Ovary (tissue), 3 donors: ENCODE data around the gene SH2B2.

Experiments
- EP300 ChIP-seq: sonication (generic); formaldehyde crosslinking; IDR thresholded peaks from one replicate; pipeline ENCODE4 v1.6.1; 2017; ENCODE audit warnings: antibody characterized with exemption
- POLR2A ChIP-seq: fragments of 450-650 bp; IDR thresholded peaks from one replicate; pipeline ENCODE4 v1.6.1; 2017; ENCODE audit warnings: antibody characterized with exemption, mild to moderate bottlenecking, moderate library complexity
- TF ChIP-seq, protein P1 (sequence below), 3 donors: fragments of 450-650 bp in 2 of 3; fragments of 200-600 bp in 1 of 3; IDR thresholded peaks; one replicate each; pipeline versions ENCODE4 v1.5.1 to v1.8.0; 2016 to 2022; ENCODE audit warnings: antibody characterized with exemption in 3 of 3, mild to moderate bottlenecking in 1 of 3
- donor health status: DM: no; HTN: no; CAD: no.

DNA sequence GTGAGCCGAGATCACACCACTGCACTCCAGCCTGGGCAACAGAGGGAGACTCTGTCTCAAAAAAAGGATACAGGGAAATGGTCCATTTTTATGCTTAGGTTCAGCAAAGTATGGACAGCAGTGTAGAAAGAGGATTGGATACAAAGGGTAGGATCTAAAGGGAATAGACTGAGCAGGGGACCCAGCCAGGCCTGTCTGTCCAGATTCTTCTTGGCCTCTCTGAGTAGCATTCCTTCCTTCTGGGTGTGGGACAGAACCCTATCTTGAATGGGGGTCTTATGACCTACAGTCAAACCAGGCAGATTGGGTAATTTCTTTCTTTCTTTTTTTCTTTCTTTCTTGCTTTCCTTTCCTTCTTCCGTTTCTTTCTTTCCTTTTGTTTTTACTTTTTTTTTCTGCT, 25.6 kb downstream of the SH2B2 start:
- TF ChIP-seq, protein P1, sequence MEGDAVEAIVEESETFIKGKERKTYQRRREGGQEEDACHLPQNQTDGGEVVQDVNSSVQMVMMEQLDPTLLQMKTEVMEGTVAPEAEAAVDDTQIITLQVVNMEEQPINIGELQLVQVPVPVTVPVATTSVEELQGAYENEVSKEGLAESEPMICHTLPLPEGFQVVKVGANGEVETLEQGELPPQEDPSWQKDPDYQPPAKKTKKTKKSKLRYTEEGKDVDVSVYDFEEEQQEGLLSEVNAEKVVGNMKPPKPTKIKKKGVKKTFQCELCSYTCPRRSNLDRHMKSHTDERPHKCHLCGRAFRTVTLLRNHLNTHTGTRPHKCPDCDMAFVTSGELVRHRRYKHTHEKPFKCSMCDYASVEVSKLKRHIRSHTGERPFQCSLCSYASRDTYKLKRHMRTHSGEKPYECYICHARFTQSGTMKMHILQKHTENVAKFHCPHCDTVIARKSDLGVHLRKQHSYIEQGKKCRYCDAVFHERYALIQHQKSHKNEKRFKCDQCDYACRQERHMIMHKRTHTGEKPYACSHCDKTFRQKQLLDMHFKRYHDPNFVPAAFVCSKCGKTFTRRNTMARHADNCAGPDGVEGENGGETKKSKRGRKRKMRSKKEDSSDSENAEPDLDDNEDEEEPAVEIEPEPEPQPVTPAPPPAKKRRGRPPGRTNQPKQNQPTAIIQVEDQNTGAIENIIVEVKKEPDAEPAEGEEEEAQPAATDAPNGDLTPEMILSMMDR (IDR thresholded peaks at IDR 0.05) = no peak
- no peak for TF ChIP-seq EP300
- TF ChIP-seq POLR2A = no peak
